Loucy (cell line): ENCODE results near the gene CAMSAP1.

Source experiments
- H2AFZ ChIP-seq: fragments of 200-600 bp; sonication (generic); 2 replicates; pipeline ENCODE4 v1.6.0; 2016; ENCODE audit warnings: antibody characterized with exemption, mild to moderate bottlenecking, low read length, moderate library complexity
- H3F3A ChIP-seq: fragments of 200-600 bp; 2 replicates; pipeline ENCODE4 v1.6.0; 2016; ENCODE audit warnings: antibody characterized with exemption, low read depth, mild to moderate bottlenecking
- H3K27me3 ChIP-seq: fragments of 200-600 bp; sonication (generic); 2 replicates; pipeline ENCODE4 v1.6.1; 2014; ENCODE audit warnings: low read length, mild to moderate bottlenecking; ENCODE audit not compliant: insufficient read depth, poor library complexity, severe bottlenecking
- H3K36me3 ChIP-seq: fragments of 200-600 bp; sonication (generic); 2 replicates; pipeline ENCODE4 v1.6.1; 2016; ENCODE audit warnings: low read length; ENCODE audit not compliant: insufficient read depth
- H3K4me1 ChIP-seq: fragments of 200-600 bp; sonication (generic); 2 replicates; pipeline ENCODE4 v1.5.1; 2014; ENCODE audit warnings: low read length, mild to moderate bottlenecking; ENCODE audit not compliant: insufficient read depth, poor library complexity, severe bottlenecking
- H3K4me2 ChIP-seq: fragments of 200-600 bp; sonication (generic); 2 replicates; pipeline ENCODE4 v1.6.0; 2014; ENCODE audit warnings: antibody characterized with exemption, low read length, low read depth, mild to moderate bottlenecking; ENCODE audit not compliant: poor library complexity, severe bottlenecking
- H3K4me3 ChIP-seq: fragments of 200-600 bp; sonication (generic); 2 replicates; pipeline ENCODE4 v1.5.1; 2014; ENCODE audit warnings: low read length, mild to moderate bottlenecking, mixed read lengths; ENCODE audit not compliant: poor library complexity, severe bottlenecking
- H3K79me2 ChIP-seq: fragments of 200-600 bp; sonication (generic); 2 replicates; pipeline ENCODE4 v1.6.1; 2014; ENCODE audit warnings: low read length; ENCODE audit not compliant: insufficient read depth
- H3K9ac ChIP-seq: fragments of 200-600 bp; sonication (generic); 2 replicates; pipeline ENCODE4 v1.6.0; 2014; ENCODE audit warnings: mild to moderate bottlenecking, low read depth, low read length, moderate library complexity; ENCODE audit not compliant: poor library complexity, severe bottlenecking
- H3K9me2 ChIP-seq: fragments of 200-600 bp; sonication (generic); replicated peaks from 2 replicates; pipeline ENCODE4 v1.6.1; 2016; ENCODE audit warnings: low read depth, low read length, mixed read lengths
- H3K9me3 ChIP-seq: fragments of 200-600 bp; sonication (generic); 2 replicates; pipeline ENCODE4 v1.6.1; 2014; ENCODE audit warnings: mild to moderate bottlenecking, antibody characterized with exemption, low read length, low read depth; ENCODE audit not compliant: insufficient read depth
- H4K20me1 ChIP-seq: fragments of 200-600 bp; sonication (generic); 2 replicates; pipeline ENCODE4 v1.6.0; 2014; ENCODE audit warnings: antibody characterized with exemption, low read length, mild to moderate bottlenecking; ENCODE audit not compliant: insufficient read depth, poor library complexity, severe bottlenecking
- CTCF ChIP-seq: fragments of 200-600 bp; sonication (generic); conservative IDR thresholded peaks from 2 replicates; pipeline ENCODE4 v1.5.1; 2014; ENCODE audit warnings: mild to moderate bottlenecking, antibody characterized with exemption, low read length
- EZH2phosphoT487 ChIP-seq: fragments of 200-600 bp; IDR thresholded peaks from 2 replicates; pipeline ENCODE4 v1.6.1; 2018; ENCODE audit warnings: antibody characterized with exemption, mild to moderate bottlenecking, moderate library complexity, borderline replicate concordance

Gene CAMSAP1

GRCh38 chr9:135772056-135772646 is 135.2 kb downstream of the CAMSAP1 start:
- Histone ChIP-seq H3K4me1 (no peaks in the 10 kb centered on the region), H3K9me3 (peaks cover 3% of the 10 kb centered on the region; the same call in 1 of the 2 replicates), H3K27me3 (no peaks in the 10 kb centered on the region), H3F3A (no peaks in the 10 kb centered on the region), H3K36me3 (no peaks in the 10 kb centered on the region), H4K20me1 (no peaks in the 10 kb centered on the region), H3K9me2 (no peaks in the 10 kb centered on the region), H3K4me3 (no peak overlapping the region), H3K79me2 (no peaks in the 10 kb centered on the region), H3K4me2 (no peak overlapping the region), H2AFZ (no peak overlapping the region), H3K9ac (no peak overlapping the region)
- no peak for TF ChIP-seq CTCF
- TF ChIP-seq EZH2phosphoT487, result no peak

- Histone ChIP-seq H3K36me3 (no peaks in the 10 kb centered on the region), H3K4me2 (no peak overlapping the region), H4K20me1 (no peaks in the 10 kb centered on the region), H3K9me3 (peaks cover 10% of the 10 kb centered on the region; the same call in 1 of the 2 replicates), H3K27me3 (no peaks in the 10 kb centered on the region), H2AFZ (no peak overlapping the region), H3F3A (no peaks in the 10 kb centered on the region), H3K4me3 (no peak overlapping the region), H3K9me2 (no peaks in the 10 kb centered on the region), H3K4me1 (no peaks in the 10 kb centered on the region), H3K79me2 (no peaks in the 10 kb centered on the region), H3K9ac (no peak overlapping the region)
- TF ChIP-seq EZH2phosphoT487 (no peak), CTCF (no peak)
These were observed 135.8 kb downstream of the CAMSAP1 start for GRCh38 chr9:135771401-135772051.

GRCh38 chr9:135770771-135771170 is 136.6 kb downstream of the CAMSAP1 start:
- no peaks in the 10 kb centered on the region for H3K9me2 ChIP-seq
- H3F3A ChIP-seq, result no peaks in the 10 kb centered on the region
- no peaks in the 10 kb centered on the region for H3K79me2 ChIP-seq
- H4K20me1 ChIP-seq, result no peaks in the 10 kb centered on the region
- no peaks in the 10 kb centered on the region for H3K4me1 ChIP-seq
- H3K4me3 ChIP-seq, result no peak overlapping the region
- no peak overlapping the region for H3K4me2 ChIP-seq
- H3K27me3 ChIP-seq, result no peaks in the 10 kb centered on the region
- no peak overlapping the region for H3K9ac ChIP-seq
- no peak overlapping the region for H2AFZ ChIP-seq
- no peaks in the 10 kb centered on the region for H3K36me3 ChIP-seq
- no peak for TF ChIP-seq CTCF
- no peak for TF ChIP-seq EZH2phosphoT487
- peaks cover 13% of the 10 kb centered on the region; the same call in 1 of the 2 replicates for H3K9me3 ChIP-seq
